Stimulated activated CD4-positive, alpha-beta T cell treated with anti-CD3 and anti-CD28 coated beads, TNF-alpha, amount 100 ng/mL, for 1 hour (primary cell): Measurements from ENCODE around the gene AARS2.

Source experiments
- DNase-seq, 3 donors: peaks; one replicate each; pipeline ENCODE4 v3.0.0-alpha.2; 2020; ENCODE audit warnings: low read depth in 3 of 3, low spot score in 1 of 3

Gene AARS2

GRCh38 chr6:44250067-44250717 is 63.0 kb downstream of the AARS2 start:
- no peak for DNase-seq
